Epidermal melanocyte (primary cell): ENCODE results near the gene HLCS.

Experiments used
- DNase-seq: peaks from one replicate; pipeline ENCODE4 v3.0.0; 2011; ENCODE audit warnings: low spot score; ENCODE audit not compliant: insufficient read length

HLCS gene

DNA sequence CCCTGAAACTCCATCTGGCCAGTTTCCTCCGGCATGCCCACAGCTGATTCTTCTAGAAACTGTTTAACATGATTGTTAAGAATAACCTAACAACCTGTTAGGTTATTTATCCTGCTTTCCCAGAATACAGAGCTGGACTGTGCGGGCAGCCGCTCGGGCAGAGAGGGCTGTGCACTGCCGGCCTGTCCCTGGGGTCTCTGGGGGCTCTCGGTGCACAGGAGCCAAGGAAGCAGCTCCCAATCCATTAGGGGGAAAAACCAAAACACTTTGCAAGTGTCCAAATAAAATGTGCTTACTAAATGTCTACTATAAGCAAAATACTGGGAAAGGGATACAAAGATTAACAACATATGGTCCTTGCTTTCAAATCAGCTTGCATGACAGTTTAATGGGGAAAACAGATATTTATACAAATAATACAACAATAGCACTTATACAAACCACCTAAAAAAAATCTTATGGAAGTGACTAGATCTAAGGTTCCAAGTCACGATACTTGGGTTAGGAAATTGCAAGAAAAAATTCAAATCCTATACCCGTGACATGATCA is 50.7 kb downstream of the HLCS start:
- DNase-seq = no peak

GRCh38 chr21:36915014-36915695 is 51.3 kb downstream of the HLCS start:
- no peak for DNase-seq

DNA sequence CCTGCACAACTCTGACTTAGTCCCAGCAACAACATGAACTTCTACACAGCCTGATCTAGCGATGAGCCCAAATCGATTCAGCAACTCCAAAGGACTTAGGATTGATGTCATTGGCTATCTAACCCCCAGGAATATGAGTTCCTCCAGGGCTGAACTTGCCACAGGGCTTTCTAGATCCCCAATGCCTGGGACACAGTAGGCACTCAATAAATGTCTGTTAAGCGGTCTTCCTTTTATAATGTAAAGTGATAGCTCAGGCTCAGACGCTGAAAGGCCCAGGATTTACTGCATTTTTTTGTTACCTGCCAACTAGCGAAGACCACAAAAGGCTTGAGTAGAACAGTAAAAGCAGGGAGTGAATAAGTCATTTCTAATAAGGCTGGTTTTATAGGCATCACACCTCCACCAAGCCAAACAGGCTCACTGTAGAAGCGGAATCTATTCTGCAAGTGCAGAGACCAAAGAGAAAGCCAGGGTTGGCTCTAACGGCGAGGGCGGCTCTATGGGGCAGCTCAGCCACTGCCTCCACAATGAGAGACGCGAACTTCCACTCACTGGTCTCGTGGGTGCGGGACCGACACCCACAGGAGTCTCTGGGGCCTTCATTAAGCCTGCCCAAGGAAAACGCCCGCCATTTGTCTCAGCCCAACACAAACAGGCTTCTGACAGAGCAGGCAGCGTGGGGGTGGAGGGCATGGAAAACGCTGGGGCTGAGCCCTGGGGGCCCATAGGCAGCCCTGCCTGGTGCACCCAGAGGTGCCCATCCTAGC is 52.0 kb downstream of the HLCS start:
- no peak for DNase-seq

GRCh38 chr21:36913247-36914169 is 53.0 kb downstream of the HLCS start:
- no peak for DNase-seq

DNA sequence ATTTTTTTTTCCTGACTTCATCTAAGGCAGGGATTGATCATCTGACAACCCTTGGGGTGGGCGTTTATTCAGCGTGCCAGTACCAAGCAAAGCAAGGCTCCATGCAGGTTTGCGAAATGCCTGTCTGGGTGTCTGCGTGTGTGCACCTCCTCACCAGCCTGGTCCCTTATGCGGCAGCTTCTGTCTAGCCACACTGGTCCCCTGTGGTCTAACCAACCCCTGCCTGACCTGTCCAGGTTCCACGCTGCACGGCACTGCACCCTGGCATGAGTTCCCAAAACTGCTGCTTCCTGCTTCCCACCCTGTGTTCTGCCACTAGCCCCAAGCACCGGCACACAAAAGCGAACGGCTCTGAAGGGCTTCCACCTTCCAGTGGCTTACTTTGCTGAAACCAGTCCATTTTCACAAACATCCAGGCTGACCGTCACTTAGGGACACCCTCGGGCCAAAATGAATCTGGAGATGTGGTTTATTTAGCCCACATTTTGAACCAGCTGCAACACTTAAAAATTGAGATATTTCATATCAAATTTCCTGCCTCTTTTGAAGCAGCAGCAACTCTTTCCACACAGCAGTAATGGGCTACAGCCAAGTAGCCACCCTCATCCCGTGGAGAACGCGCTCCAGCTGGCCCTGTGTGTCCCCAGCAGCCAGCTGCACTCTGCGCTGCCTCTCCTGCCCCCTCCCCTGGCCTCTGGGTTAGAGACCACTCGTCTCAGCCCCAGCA is 55.7 kb downstream of the HLCS start:
- no peak for DNase-seq

- DNase-seq = peak; percentile 55
Measured at GRCh38 chr21:36909901-36910561, 56.4 kb downstream of the HLCS start.

- DNase-seq = no peak
Measured at GRCh38 chr21:36909423-36909822, 57.0 kb downstream of the HLCS start.

DNA sequence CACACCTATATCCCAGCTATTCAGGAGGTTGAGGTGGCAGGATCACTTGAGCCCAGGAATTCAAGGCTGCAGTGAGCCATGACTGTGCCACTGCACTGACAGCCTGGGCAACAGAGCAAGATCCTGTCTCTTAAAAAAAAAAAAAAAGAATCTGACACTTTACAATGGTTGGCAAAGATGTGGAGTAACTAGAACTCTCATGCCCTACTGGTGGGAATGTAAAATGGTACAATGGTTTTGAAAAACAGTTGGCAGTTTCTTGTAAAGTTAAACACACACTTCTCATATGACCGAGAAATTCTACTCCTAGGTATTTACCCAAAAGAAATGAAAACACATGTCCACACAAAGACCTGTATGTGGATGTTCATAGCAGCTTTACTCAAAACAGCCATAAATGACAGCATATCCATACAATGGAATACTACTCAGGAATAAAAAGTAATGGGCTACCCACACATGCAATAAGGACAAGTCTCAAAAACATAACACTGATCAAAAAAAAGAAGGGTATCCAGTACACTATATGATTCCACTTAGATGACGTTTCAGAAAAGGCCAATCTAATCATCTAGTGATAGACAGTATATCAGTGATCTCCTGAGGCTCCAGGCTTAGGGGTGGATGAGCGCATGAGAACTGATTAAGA is 58.1 kb downstream of the HLCS start:
- DNase-seq = no peak

GRCh38 chr21:36904093-36904666 is 62.3 kb downstream of the HLCS start:
- no peak for DNase-seq

DNA sequence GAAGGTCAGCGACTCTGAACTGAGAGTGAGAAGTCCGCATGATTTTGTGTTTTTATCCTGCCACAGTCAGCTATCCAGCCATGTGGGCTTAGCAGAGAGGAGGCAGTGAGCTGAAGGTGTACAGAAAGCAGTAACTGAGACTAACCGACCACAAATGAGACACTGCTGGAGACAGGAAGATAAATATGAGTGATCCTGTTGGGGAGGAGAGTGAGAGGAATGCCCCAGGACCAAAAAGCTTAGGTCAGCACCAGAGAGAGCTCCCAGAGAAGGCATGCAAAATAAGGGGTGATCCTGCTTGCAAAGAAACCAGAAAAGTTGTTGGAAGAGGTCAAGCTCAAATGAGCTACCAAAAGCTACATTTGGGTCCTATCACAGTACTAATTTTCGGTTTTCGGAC is 63.7 kb downstream of the HLCS start:
- no peak for DNase-seq

- DNase-seq = no peak
Measured at GRCh38 chr21:36902331-36902730, 64.1 kb downstream of the HLCS start.

- no peak for DNase-seq
Measured at GRCh38 chr21:36901575-36901974, 64.9 kb downstream of the HLCS start.

- DNase-seq = no peak
Measured at GRCh38 chr21:36893581-36893980, 72.9 kb downstream of the HLCS start.

- no peak for DNase-seq
Measured at GRCh38 chr21:36892201-36892600, 74.3 kb downstream of the HLCS start.

GRCh38 chr21:36891692-36892091 is 74.8 kb downstream of the HLCS start:
- DNase-seq = no peak

- no peak for DNase-seq
Measured at GRCh38 chr21:36891121-36891520, 75.3 kb downstream of the HLCS start.

DNA sequence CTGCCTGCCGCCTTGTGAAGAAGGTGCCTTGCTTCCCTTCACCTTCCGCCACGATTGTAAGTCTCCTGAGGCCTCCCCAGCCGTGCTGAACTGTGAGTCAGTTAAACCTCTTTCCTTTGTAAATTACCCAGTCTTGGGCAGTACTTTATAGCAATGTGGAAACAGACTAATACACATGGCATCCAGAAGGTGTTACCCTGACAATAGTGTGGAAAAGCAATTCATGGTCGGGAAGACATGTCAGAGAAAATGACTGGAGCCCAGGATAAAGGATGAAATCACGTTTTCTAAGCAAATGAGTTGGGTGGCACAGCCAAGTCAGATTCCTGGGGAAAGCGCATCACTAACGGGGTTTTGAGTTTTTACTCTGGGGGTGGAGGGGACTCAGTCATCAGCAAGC is 76.4 kb downstream of the HLCS start:
- DNase-seq = no peak

GRCh38 chr21:36889401-36889800 is 77.1 kb downstream of the HLCS start:
- DNase-seq = no peak

- DNase-seq = no peak
Measured at GRCh38 chr21:36888466-36888865, 78.0 kb downstream of the HLCS start.

DNA sequence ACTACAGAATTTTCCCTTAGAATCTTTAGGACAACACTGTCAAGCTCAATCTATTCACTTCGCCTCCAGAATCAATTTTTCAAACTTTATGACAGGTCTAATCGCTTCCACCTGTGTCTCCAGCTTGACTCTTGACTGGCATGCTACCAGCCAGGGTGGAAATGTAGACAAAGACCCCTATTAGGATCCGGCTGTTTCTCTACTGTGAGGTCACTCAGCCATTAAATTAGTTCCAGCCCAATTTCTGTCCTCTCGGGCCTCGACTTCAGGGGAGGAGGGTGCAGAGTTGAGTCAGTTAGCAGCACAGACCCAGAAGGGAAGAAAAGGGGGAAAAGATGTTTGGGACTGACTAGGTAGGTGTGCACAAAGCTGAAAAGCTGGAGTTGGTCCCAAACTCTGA is 78.5 kb downstream of the HLCS start:
- DNase-seq = no peak
